ENCODE measurements around the gene SFTPA2. TPM values are rescaled to one million over a fixed set of nuclear protein-coding genes. Genes with fewer than 3 reads are reported as not detected.
"Not testable (repeated sequence)": the region's sequence is repeated elsewhere in the genome, so short reads cannot be mapped to it uniquely, and the experiment has no call there.

The SFTPA2 gene
- total RNA-seq, 6 experiments from 2014 or later: 0.12 to 0.95 (median 0.42) TPM; not detected in 3

DNA sequence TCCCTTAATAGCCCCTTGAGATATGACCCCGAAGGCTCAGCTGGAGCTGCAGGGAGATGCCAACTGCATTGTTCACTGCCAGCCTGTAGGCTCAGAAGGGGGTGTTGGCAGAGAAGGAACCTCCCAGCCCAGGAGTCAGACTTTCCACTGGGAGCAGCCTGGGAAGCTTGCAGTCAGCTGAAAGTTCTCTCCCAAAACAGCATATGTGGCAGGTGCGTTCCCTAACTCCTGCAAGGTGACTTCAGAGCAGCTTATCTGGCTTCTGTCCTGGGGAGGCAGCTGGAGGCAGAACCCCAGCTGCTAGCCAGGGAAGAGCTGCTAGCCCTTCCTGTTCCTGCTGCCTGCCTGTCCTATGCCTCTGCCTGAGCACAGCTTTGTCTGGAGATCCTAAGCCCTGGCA is 8.1 kb downstream of the SFTPA2 start:
- no peaks in the 10 kb centered on the region for H3K27me3 ChIP-seq

DNA sequence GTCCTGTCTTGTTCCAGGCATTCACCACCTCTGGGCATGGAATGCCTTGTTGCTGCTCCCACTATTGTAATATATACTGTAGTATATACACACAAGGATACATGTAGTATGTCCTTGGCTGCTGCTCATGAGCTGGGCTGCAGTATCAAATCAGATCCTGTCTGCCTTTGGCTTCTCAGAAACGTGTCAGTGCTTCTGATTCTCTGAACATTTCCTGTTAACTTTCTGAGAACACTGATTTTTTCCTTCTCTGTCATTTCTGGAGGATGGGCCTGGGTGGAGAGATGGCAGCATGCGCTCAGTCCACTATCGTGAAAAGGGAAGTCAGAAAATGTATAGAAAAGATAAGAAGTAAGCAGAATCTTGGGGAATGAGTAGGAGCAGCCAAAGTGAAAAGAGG is 12.2 kb downstream of the SFTPA2 start:
- no peak overlapping the region for H3K27ac ChIP-seq
- TF ChIP-seq, protein P1, sequence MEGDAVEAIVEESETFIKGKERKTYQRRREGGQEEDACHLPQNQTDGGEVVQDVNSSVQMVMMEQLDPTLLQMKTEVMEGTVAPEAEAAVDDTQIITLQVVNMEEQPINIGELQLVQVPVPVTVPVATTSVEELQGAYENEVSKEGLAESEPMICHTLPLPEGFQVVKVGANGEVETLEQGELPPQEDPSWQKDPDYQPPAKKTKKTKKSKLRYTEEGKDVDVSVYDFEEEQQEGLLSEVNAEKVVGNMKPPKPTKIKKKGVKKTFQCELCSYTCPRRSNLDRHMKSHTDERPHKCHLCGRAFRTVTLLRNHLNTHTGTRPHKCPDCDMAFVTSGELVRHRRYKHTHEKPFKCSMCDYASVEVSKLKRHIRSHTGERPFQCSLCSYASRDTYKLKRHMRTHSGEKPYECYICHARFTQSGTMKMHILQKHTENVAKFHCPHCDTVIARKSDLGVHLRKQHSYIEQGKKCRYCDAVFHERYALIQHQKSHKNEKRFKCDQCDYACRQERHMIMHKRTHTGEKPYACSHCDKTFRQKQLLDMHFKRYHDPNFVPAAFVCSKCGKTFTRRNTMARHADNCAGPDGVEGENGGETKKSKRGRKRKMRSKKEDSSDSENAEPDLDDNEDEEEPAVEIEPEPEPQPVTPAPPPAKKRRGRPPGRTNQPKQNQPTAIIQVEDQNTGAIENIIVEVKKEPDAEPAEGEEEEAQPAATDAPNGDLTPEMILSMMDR (IDR thresholded peaks at IDR 0.05): no peak
- TF ChIP-seq POLR2A (IDR thresholded peaks at IDR 0.05): no peak
- ATAC-seq: no peak
- no peaks in the 10 kb centered on the region for H3K27me3 ChIP-seq
- H3K36me3 ChIP-seq: no peaks in the 10 kb centered on the region
- H3K4me1 ChIP-seq: no peaks in the 10 kb centered on the region
- WGBS (ENCODE audit: insufficient coverage, low coverage, low lambda C conversion rate, missing lambda C conversion rate): 40% methylated on average over 3 of the region's 3 CpGs
- DNase-seq: no peak
- no peak overlapping the region for H3K4me3 ChIP-seq
- intact Hi-C loops (cut with DNase I): no loop called here
- no peaks in the 10 kb centered on the region for H3K9me3 ChIP-seq

More for the DNA sequence above, 8.1 kb downstream of the SFTPA2 start:
- no peaks in the 10 kb centered on the region for H3K36me3 ChIP-seq
- no peak overlapping the region for H3K4me3 ChIP-seq
- TF ChIP-seq POLR2A (IDR thresholded peaks at IDR 0.05): no peak
- TF ChIP-seq, protein P1 (IDR thresholded peaks at IDR 0.05): no peak
- DNase-seq (no peak), ATAC-seq (no peak)
- WGBS (ENCODE audit: insufficient coverage, low coverage, low lambda C conversion rate, missing lambda C conversion rate): 42% methylated on average over 2 of the region's 2 CpGs
- H3K9me3 ChIP-seq: no peaks in the 10 kb centered on the region
- no peak overlapping the region for H3K27ac ChIP-seq
- intact Hi-C loops (cut with DNase I): no loop called here
- H3K4me1 ChIP-seq: no peaks in the 10 kb centered on the region

DNA sequence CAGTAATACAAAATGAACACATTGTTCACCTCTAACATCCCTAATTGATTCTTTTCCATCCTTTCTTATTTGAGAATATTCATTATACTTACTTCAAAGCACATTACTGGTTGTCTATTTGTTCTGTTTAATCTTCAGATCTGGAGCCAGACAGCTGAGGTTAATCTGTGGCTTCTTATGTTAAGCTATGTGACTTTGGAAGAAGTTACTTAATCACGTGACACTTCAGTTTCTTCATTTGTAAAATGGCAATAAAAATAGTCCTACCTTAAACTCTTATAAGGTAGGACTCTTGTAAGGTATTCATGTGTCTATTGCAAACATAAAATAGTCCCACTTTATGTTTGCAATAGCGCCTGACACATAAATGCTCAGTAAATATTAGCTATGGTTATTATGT is 13.1 kb downstream of the SFTPA2 start:
- H3K27me3 ChIP-seq; intact Hi-C loops (cut with DNase I); H3K4me1 ChIP-seq; ATAC-seq; H3K36me3 ChIP-seq; H3K4me3 ChIP-seq; DNase-seq; H3K27ac ChIP-seq; H3K9me3 ChIP-seq: not testable (repeated sequence)
- WGBS (ENCODE audit: insufficient coverage, low coverage, low lambda C conversion rate, missing lambda C conversion rate): 70% methylated on average over 2 of the region's 2 CpGs

DNA sequence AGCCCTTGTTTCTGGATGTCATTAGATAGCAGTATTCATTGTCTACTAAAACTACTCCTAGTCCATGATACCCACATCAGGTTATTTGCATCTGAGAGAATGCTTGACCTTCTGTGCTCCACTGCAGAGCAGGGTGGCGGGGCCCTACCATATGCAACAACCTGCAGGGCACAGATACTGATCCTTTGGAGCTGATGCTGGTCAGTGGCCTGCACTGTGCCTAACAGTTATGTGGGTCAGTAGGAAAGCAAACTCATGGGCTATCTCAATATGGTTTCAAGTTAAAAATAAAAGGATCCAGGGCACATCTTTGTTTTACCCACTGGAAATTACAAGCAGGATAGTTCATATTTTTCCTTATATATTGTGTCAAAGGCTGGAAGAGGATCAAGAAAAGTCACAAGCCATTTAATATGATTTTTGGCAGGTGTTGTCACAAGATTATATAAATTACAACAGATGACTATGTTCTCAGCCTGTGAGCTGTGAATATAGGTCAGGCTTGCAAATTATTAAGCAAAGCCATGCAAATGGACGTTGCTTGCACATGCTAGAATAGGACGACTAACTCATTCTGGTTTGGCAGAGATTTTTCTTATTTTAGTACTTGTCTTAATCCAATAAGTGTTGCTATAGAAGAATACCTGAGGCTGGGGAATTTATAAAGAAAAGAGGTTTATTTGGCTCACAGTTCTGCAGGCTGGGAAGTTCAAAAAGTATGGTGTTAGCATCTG is 15.1 kb downstream of the SFTPA2 start:
- intact Hi-C loops (cut with DNase I); DNase-seq; H3K4me1 ChIP-seq; H3K9me3 ChIP-seq; H3K27me3 ChIP-seq; ATAC-seq; H3K36me3 ChIP-seq; H3K4me3 ChIP-seq; H3K27ac ChIP-seq: not testable (repeated sequence)
- WGBS (ENCODE audit: insufficient coverage, low coverage, low lambda C conversion rate, missing lambda C conversion rate): 73% methylated on average over 3 of the region's 3 CpGs

DNA sequence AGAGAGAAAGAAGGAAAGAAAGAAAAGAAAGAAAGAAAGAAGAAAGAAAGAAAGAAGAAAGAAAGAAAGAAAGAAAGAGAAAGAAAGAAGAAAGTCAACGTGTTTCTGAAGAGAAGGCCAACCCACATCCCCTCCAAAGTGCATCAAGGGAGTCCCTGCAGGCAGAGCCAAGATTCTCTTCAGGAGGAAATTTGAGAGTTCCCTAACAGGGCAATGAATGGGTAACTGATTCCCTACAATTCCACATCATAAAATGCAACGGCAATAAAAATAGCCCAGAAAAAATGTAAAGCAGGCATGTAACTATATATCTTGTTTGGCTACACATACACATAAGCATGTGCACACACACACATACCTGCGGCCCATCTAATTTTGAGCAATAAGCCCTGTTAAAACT is 15.8 kb downstream of the SFTPA2 start:
- H3K9me3 ChIP-seq; DNase-seq; ATAC-seq; H3K4me1 ChIP-seq; intact Hi-C loops (cut with DNase I); H3K36me3 ChIP-seq; H3K27ac ChIP-seq; H3K27me3 ChIP-seq; H3K4me3 ChIP-seq: not testable (repeated sequence)
- 94% methylated on average over 3 of the region's 3 CpGs for WGBS (ENCODE audit: insufficient coverage, low coverage, low lambda C conversion rate, missing lambda C conversion rate)

DNA sequence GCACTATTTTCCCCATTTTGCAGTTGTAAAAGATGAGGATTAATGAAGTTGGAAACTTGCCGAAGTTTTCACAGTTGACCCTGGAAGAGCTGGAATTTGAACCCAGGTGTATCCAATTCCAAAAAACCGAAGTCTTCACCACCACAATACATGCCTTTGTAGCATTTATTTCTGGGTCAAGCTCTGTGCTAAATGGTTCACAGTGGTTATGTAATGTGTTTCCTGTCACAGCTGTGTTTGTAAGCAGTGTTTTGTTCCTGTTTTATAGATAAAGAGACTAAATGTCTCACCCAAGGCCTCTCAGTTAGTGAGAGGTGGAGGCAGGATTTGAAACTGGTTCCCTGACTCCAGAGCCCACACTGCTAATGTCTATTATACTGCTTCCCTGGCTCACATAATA is 17.6 kb downstream of the SFTPA2 start:
- Histone ChIP-seq H3K27me3 (no peaks in the 10 kb centered on the region), H3K27ac (no peak overlapping the region), H3K9me3 (no peaks in the 10 kb centered on the region), H3K4me3 (no peak overlapping the region), H3K4me1 (no peaks in the 10 kb centered on the region), H3K36me3 (no peaks in the 10 kb centered on the region)
- intact Hi-C loops (cut with DNase I): no loop called here
- peak; percentile 28 to 75 (median 55) for ATAC-seq
- DNase-seq: no peak
- WGBS (ENCODE audit: insufficient coverage, low coverage, low lambda C conversion rate, missing lambda C conversion rate): 34% methylated on average over 2 of the region's 2 CpGs
- TF ChIP-seq, protein P1 (IDR thresholded peaks at IDR 0.05): no peak
- TF ChIP-seq POLR2A (IDR thresholded peaks at IDR 0.05): no peak

DNA sequence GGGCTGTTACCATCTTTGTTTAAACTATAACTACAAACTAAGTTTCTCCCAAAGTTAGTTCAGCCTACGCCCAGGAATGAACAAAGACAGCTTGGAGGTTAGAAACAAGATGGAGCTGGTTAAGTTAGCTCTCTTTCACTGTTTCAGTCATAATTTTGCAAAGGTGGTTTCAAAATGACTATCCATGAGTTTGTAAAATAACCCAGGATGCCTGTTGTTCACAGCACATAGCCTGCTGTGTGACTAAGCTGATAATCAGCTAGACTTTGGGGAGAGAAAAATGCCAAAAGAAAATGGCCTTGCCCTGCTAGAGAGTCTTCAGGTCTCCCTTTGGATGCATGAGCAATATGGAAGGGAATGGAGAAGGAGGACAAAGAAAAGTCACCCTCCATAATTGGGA is 19.3 kb downstream of the SFTPA2 start:
- DNase-seq; ATAC-seq; H3K4me1 ChIP-seq; H3K4me3 ChIP-seq; H3K27me3 ChIP-seq; intact Hi-C loops (cut with DNase I); H3K27ac ChIP-seq; H3K36me3 ChIP-seq; H3K9me3 ChIP-seq: not testable (repeated sequence)
- WGBS (ENCODE audit: insufficient coverage, low coverage, low lambda C conversion rate, missing lambda C conversion rate): 83% methylated on average over 1 of the region's 1 CpG

DNA sequence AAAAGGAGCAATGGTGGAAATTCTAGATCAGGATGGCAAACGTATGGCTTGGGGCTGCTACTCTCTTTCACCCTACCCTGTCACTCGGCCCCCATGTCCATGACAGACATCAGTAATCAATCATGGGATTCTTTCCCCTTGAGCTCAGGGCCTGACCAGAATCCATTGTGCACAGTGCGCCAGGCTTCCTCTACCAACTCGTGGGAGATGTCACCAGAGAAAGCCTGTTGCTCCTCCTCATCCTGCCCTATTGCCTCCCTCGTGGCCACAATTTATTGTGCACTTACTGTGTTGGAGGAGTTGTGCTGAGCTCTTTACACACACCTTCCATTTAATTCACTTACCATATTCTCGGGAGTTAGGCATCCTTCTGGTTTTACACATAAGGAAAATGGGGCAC is 21.9 kb downstream of the SFTPA2 start:
- H3K27me3 ChIP-seq; H3K4me3 ChIP-seq; ATAC-seq; DNase-seq; H3K4me1 ChIP-seq; H3K36me3 ChIP-seq; H3K9me3 ChIP-seq; intact Hi-C loops (cut with DNase I); H3K27ac ChIP-seq: not testable (repeated sequence)
- 51% methylated on average over 4 of the region's 6 CpGs for WGBS (ENCODE audit: insufficient coverage, low coverage, low lambda C conversion rate, missing lambda C conversion rate)

DNA sequence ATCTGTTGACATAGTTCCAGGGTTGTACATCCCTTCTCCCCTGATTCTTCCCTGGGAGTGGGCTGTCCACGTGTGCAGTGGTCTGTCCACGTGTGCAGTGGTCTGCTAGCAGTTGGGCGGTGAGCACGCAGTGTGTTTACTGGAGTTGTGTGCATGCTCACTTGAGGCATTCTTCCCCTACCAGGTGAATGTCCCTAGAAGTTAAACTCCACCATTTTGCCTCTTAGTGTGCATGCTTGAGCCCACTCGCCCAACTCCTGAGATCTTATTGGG is 26.4 kb downstream of the SFTPA2 start:
- DNase-seq; H3K9me3 ChIP-seq; H3K36me3 ChIP-seq; intact Hi-C loops (cut with DNase I); H3K4me1 ChIP-seq; H3K27me3 ChIP-seq; H3K27ac ChIP-seq; H3K4me3 ChIP-seq; ATAC-seq: not testable (repeated sequence)
- WGBS (ENCODE audit: insufficient coverage, low coverage, low lambda C conversion rate, missing lambda C conversion rate): no CpG with 5 or more reads among the region's 5 CpGs
